Body of pancreas (tissue), 4 donors: ENCODE measurements around the gene SH3BP4. TPM values are rescaled to one million over a fixed set of nuclear protein-coding genes. Genes with fewer than 3 reads are reported as not detected.

Experiments
- ATAC-seq: fragments of 150-250 bp; one replicate; pipeline ENCODE4 v1.9.1; 2016
- DNase-seq, 4 donors: peaks; one replicate each; pipeline ENCODE4 v3.0.0-alpha.2; 2019
- H3K27ac ChIP-seq, 4 donors: fragments of 200-600 bp; sonication (generic); 1 replicate in 3 of 4; 2 replicates in 1 of 4; pipeline versions ENCODE4 v1.5.1 to v1.6.1; 2016 to 2019; ENCODE audit warnings: mild to moderate bottlenecking in 1 of 4, mixed read lengths in 1 of 4, moderate library complexity in 1 of 4
- H3K27me3 ChIP-seq, 2 donors: fragments of 200-600 bp; sonication (generic); one replicate each; pipeline ENCODE4 v1.6.0; 2016; ENCODE audit warnings: mild to moderate bottlenecking in 1 of 2
- H3K36me3 ChIP-seq, 2 donors: fragments of 200-600 bp; sonication (generic); replicated peaks in 1 of 2; 2 replicates each; pipeline ENCODE4 v1.5.1; 2016; ENCODE audit warnings: low read depth in 2 of 2; ENCODE audit not compliant: insufficient read depth in 1 of 2
- H3K4me1 ChIP-seq: fragments of 200-600 bp; sonication (generic); one replicate; pipeline ENCODE4 v1.6.0; 2016
- H3K4me3 ChIP-seq, 2 donors: fragments of 200-600 bp; sonication (generic); 1 replicate in 1 of 2; 2 replicates in 1 of 2; pipeline ENCODE4 v1.5.1; 2016 to 2019
- H3K9me3 ChIP-seq, 3 donors: fragments of 200-600 bp; sonication (generic); 1 replicate in 2 of 3; 2 replicates in 1 of 3; pipeline ENCODE4 v1.5.1; 2016
- CTCF ChIP-seq, 7 experiments: fragments of 450-650 bp in 4 of 7; fragments of 200-600 bp in 3 of 7; sonication (generic) in 3 of 7; IDR thresholded peaks; one replicate each; pipeline ENCODE4 v1.5.1; 2016 to 2019; ENCODE audit warnings: antibody characterized with exemption in 7 of 7
- POLR2A ChIP-seq, 3 donors: fragments of 450-650 bp; IDR thresholded peaks; one replicate each; pipeline ENCODE4 v1.6.1; 2016; ENCODE audit warnings: antibody characterized with exemption in 3 of 3, mild to moderate bottlenecking in 2 of 3
- WGBS, 2 donors: methylation state at CpG; one replicate each; pipeline ENCODE4 v1.1.5; 2017; 5-methylcytosine and 5-hydroxymethylcytosine counted together
- intact Hi-C: fragments of 100-400 bp; cut with DNase I; formaldehyde crosslinking; loops from one replicate; pipeline ENCODE4 v1.15.1; 2023
- total RNA-seq, 2 donors: library from RNA; depleted of rRNA; stranded (reverse); fragments of >200 nt; gene quantifications; one replicate each; pipeline ENCODE4 v1.1.0, GENCODE V29; 2016

Gene SH3BP4
- total RNA-seq, 2 donors from 2014 or later: 62.6 to 71.9 TPM

- DNase-seq: no peak
- no peaks in the 10 kb centered on the region for H3K36me3 ChIP-seq
- ATAC-seq: no peak
- WGBS, 2 donors: 71 to 72% methylated on average over 16 to 17 of the region's 17 CpGs
- H3K4me1 ChIP-seq: peaks cover 9% of the 10 kb centered on the region
- no peak overlapping the region for H3K27ac ChIP-seq
- no peaks in the 10 kb centered on the region for H3K9me3 ChIP-seq
- H3K27me3 ChIP-seq: no peaks in the 10 kb centered on the region
- TF ChIP-seq POLR2A (IDR thresholded peaks at IDR 0.05) (no peak), CTCF (IDR thresholded peaks at IDR 0.05) (no peak)
- intact Hi-C loops: no loop called here
- H3K4me3 ChIP-seq: no peak overlapping the region
Measured at GRCh38 chr2:235092433-235093223, 140.8 kb downstream of the SH3BP4 start.

DNA sequence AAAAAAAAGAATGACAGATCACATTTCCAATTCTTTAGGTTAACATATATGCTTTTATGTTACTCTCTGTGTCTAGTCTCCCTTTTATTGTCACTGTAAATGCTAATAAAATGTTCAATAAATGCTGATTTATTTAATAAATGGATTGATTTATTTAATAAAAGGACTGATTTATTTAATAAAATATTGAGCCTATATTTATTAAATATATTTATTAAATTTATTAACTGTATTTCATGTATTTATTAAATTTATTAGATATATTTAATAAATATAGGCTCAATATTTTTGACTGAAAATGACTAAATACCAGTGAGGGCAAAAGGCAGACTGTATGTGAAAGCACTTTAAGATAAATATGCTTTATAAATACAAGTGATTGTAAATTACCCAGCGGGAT, 142.6 kb downstream of the SH3BP4 start:
- H3K27ac ChIP-seq: no peak overlapping the region
- ATAC-seq: no peak
- DNase-seq: no peak
- TF ChIP-seq POLR2A (IDR thresholded peaks at IDR 0.05) (no peak), CTCF (IDR thresholded peaks at IDR 0.05) (no peak)
- 86 to 91% methylated on average over 1 of the region's 1 CpG for WGBS, 2 donors
- H3K4me1 ChIP-seq: no peaks in the 10 kb centered on the region
- no peaks in the 10 kb centered on the region for H3K9me3 ChIP-seq
- H3K27me3 ChIP-seq: no peaks in the 10 kb centered on the region
- intact Hi-C loops: no loop called here
- H3K36me3 ChIP-seq: no peaks in the 10 kb centered on the region
- H3K4me3 ChIP-seq: no peak overlapping the region

GRCh38 chr2:235095569-235095968, 143.8 kb downstream of the SH3BP4 start:
- Histone ChIP-seq H3K36me3 (no peaks in the 10 kb centered on the region), H3K9me3 (no peaks in the 10 kb centered on the region), H3K27ac (no peak overlapping the region), H3K4me1 (no peaks in the 10 kb centered on the region), H3K4me3 (no peak overlapping the region), H3K27me3 (no peaks in the 10 kb centered on the region)
- TF ChIP-seq CTCF (IDR thresholded peaks at IDR 0.05) (no peak), POLR2A (IDR thresholded peaks at IDR 0.05) (no peak)
- intact Hi-C loops: no loop called here
- 78 to 80% methylated on average over 2 of the region's 2 CpGs for WGBS, 2 donors
- ATAC-seq: no peak
- DNase-seq: no peak

DNA sequence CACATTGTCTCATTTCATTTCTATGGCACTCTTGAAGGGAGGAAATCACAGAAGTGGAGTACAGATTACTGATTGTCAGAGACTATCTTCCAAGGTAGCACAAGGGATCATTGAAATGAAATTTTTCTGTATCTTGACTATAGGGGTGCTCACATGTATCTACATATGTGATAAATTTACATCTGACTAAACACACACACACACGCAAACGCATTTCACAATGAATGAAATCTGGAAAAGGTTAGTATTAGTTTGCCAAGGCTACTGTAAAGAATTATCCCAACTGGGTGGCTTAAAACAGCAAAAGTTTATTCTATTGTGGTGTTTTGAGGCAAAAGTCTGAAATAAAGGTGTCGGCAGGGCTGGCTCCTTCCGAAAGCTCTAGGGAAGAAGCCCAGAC, 144.6 kb downstream of the SH3BP4 start:
- Histone ChIP-seq H3K36me3 (no peaks in the 10 kb centered on the region), H3K27me3 (no peaks in the 10 kb centered on the region), H3K4me3 (no peak overlapping the region), H3K9me3 (no peaks in the 10 kb centered on the region), H3K27ac (no peak overlapping the region), H3K4me1 (no peaks in the 10 kb centered on the region)
- ATAC-seq (no peak), DNase-seq (no peak)
- intact Hi-C loops: no loop called here
- 91 to 93% methylated on average over 4 of the region's 4 CpGs for WGBS, 2 donors
- no peak for TF ChIP-seq CTCF (IDR thresholded peaks at IDR 0.05)
- TF ChIP-seq POLR2A (IDR thresholded peaks at IDR 0.05): no peak

DNA sequence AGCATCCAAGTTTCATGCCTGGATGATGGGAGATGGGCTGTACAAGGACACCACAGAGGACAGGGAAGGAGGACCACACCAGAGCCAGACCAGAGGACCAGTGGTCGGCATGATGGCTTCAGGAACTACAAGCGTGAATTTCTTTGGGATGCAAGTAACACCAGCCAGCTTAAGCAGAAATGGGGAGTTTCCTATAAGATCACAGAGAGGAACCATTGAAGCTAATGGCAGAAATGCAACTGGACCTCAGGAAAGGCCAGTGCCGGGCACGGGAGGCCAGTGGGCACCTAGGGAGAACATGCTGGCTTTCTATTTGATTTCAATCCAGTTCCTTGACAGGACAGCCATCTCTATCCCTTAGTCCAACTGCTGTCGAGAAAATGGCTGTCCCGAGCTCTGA, 145.4 kb downstream of the SH3BP4 start:
- no peak overlapping the region for H3K27ac ChIP-seq
- no peaks in the 10 kb centered on the region for H3K4me1 ChIP-seq
- no peaks in the 10 kb centered on the region for H3K36me3 ChIP-seq
- WGBS, 2 donors: 80 to 89% methylated on average over 6 of the region's 6 CpGs
- TF ChIP-seq CTCF (IDR thresholded peaks at IDR 0.05): no peak
- H3K9me3 ChIP-seq: no peaks in the 10 kb centered on the region
- ATAC-seq (no peak), DNase-seq (no peak)
- intact Hi-C loops: no loop called here
- H3K27me3 ChIP-seq: no peaks in the 10 kb centered on the region
- no peak overlapping the region for H3K4me3 ChIP-seq
